ENCODE data around the gene CADM2.

CADM2 gene

GRCh38 chr3:85571835-85572234, 613.0 kb downstream of the CADM2 start:
- TF ChIP-seq CTCF (IDR thresholded peaks at IDR 0.05): no peak

- no peak for TF ChIP-seq CTCF (IDR thresholded peaks at IDR 0.05)
Observed at GRCh38 chr3:85572426-85572825, 613.6 kb downstream of the CADM2 start.

- no peak for TF ChIP-seq CTCF (IDR thresholded peaks at IDR 0.05)
Observed at GRCh38 chr3:85572978-85573377, 614.2 kb downstream of the CADM2 start.

GRCh38 chr3:85574006-85574705, 615.4 kb downstream of the CADM2 start:
- TF ChIP-seq CTCF (IDR thresholded peaks at IDR 0.05): no peak

- peak; percentile 91 for TF ChIP-seq CTCF (IDR thresholded peaks at IDR 0.05)
Observed at GRCh38 chr3:85576091-85576690, 617.4 kb downstream of the CADM2 start.

- no peak for TF ChIP-seq CTCF (IDR thresholded peaks at IDR 0.05)
Observed at GRCh38 chr3:85576697-85577200, 618.0 kb downstream of the CADM2 start.

- TF ChIP-seq CTCF (IDR thresholded peaks at IDR 0.05): no peak
Observed at GRCh38 chr3:85584779-85585356, 626.1 kb downstream of the CADM2 start.

Measured in LNCAP (cell line).